Measurements from ENCODE around the gene RAD51B.

DNA sequence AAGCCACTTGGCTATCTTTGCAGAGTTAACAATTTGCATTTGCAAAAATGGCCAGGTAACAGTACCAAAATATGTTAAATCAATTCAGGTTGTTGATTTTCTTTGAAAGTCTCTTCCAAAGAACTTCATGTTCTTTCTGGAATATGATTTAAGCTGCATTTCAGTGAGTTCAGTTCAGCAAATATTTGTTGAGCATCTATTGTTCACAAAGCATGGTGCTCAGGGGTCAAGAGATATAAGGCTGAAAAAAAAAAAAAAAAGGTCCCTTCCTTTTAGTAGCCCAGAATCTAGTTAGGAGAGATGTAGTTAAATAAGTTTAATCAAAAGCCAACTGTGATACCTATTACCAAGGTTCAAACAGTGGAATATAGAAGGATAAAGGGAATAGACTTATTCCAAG is 656.2 kb downstream of the RAD51B start:
- no peak for TF ChIP-seq POLR2AphosphoS5 (IDR thresholded peaks at IDR 0.05)
- TF ChIP-seq, protein P1, sequence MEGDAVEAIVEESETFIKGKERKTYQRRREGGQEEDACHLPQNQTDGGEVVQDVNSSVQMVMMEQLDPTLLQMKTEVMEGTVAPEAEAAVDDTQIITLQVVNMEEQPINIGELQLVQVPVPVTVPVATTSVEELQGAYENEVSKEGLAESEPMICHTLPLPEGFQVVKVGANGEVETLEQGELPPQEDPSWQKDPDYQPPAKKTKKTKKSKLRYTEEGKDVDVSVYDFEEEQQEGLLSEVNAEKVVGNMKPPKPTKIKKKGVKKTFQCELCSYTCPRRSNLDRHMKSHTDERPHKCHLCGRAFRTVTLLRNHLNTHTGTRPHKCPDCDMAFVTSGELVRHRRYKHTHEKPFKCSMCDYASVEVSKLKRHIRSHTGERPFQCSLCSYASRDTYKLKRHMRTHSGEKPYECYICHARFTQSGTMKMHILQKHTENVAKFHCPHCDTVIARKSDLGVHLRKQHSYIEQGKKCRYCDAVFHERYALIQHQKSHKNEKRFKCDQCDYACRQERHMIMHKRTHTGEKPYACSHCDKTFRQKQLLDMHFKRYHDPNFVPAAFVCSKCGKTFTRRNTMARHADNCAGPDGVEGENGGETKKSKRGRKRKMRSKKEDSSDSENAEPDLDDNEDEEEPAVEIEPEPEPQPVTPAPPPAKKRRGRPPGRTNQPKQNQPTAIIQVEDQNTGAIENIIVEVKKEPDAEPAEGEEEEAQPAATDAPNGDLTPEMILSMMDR (IDR thresholded peaks at IDR 0.05), result no peak
